ENCODE data around the gene HTD2.

Gene HTD2

DNA sequence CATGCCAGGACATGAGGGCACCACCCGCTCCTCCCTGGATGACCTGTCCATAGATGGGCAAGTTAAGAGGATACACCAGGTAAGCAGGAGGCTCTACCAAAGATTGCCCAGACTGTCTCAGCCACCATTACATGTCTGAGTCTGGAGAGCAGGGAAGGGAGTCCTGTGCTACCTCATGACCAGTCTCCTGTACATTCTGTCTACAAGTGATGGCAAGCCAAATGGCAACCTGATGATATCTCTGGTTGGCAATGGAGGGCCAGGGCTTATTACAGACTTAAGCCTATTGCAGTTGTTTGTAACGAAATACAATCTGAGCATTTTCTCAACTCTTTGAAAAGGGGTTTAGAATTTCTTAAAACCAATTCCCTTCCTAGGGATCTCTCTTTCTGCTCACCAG lies 37.0 kb upstream of the HTD2 start:
- Histone ChIP-seq H3F3A (ENCODE audit: insufficient read depth, low read length) (no peaks in the 10 kb centered on the region), H3K36me3 (replicated peaks; ENCODE audit: insufficient read depth, low read length) (no peaks in the 10 kb centered on the region), H3K27ac (ENCODE audit: low read length) (no peak overlapping the region)

DNA sequence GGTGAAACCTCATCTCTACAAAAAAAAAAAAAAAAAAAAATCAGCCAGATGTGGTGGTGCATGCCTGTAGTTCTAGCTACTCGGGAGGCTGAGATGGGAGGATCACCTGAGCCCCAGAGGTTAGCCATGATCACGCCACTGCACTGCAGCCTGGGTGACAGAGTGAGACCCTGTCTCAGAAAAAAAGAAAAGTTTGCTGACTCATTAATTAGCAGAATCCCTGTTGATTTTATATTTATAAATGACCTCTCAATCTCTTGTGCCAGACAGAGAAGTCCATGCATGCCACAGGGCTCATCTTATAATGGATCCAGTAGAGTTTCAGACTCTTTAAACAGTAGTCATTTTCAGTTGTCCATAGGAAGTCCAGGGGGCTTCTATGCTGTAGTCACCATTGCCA lies 35.8 kb upstream of the HTD2 start:
- no peaks in the 10 kb centered on the region for H4K20me1 ChIP-seq (ENCODE audit: insufficient read depth, low read length)
- H3K4me3 ChIP-seq (ENCODE audit: low read length): no peak overlapping the region
- H3K9me3 ChIP-seq (replicated peaks; ENCODE audit: insufficient read depth, low read length): no peaks in the 10 kb centered on the region
- no peaks in the 10 kb centered on the region for H3K36me3 ChIP-seq (replicated peaks; ENCODE audit: insufficient read depth, low read length)
- no peak overlapping the region for H3K27ac ChIP-seq (ENCODE audit: low read length)
- H2AFZ ChIP-seq (ENCODE audit: low read length): no peak overlapping the region
- no peaks in the 10 kb centered on the region for H3K4me1 ChIP-seq (ENCODE audit: low read length)
- H3K79me2 ChIP-seq (ENCODE audit: low read length): no peaks in the 10 kb centered on the region
- no peaks in the 10 kb centered on the region for H3K27me3 ChIP-seq (replicated peaks; ENCODE audit: insufficient read depth, low read length)
- no peak overlapping the region for H3K4me2 ChIP-seq (ENCODE audit: low read depth, low read length)
- H3K9me2 ChIP-seq (replicated peaks; ENCODE audit: insufficient read depth, low read length): no peaks in the 10 kb centered on the region
- TF ChIP-seq EZH2 (optimal IDR thresholded peaks at IDR 0.05; ENCODE audit: low read depth, low read length) (no peak), EZH2phosphoT487 (IDR thresholded peaks at IDR 0.05; ENCODE audit: low read length) (no peak)
- TF ChIP-seq, protein P1, sequence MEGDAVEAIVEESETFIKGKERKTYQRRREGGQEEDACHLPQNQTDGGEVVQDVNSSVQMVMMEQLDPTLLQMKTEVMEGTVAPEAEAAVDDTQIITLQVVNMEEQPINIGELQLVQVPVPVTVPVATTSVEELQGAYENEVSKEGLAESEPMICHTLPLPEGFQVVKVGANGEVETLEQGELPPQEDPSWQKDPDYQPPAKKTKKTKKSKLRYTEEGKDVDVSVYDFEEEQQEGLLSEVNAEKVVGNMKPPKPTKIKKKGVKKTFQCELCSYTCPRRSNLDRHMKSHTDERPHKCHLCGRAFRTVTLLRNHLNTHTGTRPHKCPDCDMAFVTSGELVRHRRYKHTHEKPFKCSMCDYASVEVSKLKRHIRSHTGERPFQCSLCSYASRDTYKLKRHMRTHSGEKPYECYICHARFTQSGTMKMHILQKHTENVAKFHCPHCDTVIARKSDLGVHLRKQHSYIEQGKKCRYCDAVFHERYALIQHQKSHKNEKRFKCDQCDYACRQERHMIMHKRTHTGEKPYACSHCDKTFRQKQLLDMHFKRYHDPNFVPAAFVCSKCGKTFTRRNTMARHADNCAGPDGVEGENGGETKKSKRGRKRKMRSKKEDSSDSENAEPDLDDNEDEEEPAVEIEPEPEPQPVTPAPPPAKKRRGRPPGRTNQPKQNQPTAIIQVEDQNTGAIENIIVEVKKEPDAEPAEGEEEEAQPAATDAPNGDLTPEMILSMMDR (IDR thresholded peaks at IDR 0.05; ENCODE audit: low read length): no peak
- DNase-seq: no peak
- no peaks in the 10 kb centered on the region for H3F3A ChIP-seq (ENCODE audit: insufficient read depth, low read length)
- no peak overlapping the region for H3K9ac ChIP-seq (ENCODE audit: low read length)

More for the DNA sequence above, 37.0 kb upstream of the HTD2 start:
- H3K4me1 ChIP-seq (ENCODE audit: low read length): no peaks in the 10 kb centered on the region
- TF ChIP-seq EZH2 (optimal IDR thresholded peaks at IDR 0.05; ENCODE audit: low read depth, low read length) (no peak), EZH2phosphoT487 (IDR thresholded peaks at IDR 0.05; ENCODE audit: low read length) (no peak)
- TF ChIP-seq, protein P1 (IDR thresholded peaks at IDR 0.05; ENCODE audit: low read length): no peak
- H3K9ac ChIP-seq (ENCODE audit: low read length): no peak overlapping the region
- no peak overlapping the region for H2AFZ ChIP-seq (ENCODE audit: low read length)
- no peak for DNase-seq
- no peaks in the 10 kb centered on the region for H3K79me2 ChIP-seq (ENCODE audit: low read length)
- no peaks in the 10 kb centered on the region for H3K27me3 ChIP-seq (replicated peaks; ENCODE audit: insufficient read depth, low read length)
- no peaks in the 10 kb centered on the region for H3K9me2 ChIP-seq (replicated peaks; ENCODE audit: insufficient read depth, low read length)
- no peak overlapping the region for H3K4me2 ChIP-seq (ENCODE audit: low read depth, low read length)
- no peaks in the 10 kb centered on the region for H3K9me3 ChIP-seq (replicated peaks; ENCODE audit: insufficient read depth, low read length)
- no peak overlapping the region for H3K4me3 ChIP-seq (ENCODE audit: low read length)
- H4K20me1 ChIP-seq (ENCODE audit: insufficient read depth, low read length): no peaks in the 10 kb centered on the region

DNA sequence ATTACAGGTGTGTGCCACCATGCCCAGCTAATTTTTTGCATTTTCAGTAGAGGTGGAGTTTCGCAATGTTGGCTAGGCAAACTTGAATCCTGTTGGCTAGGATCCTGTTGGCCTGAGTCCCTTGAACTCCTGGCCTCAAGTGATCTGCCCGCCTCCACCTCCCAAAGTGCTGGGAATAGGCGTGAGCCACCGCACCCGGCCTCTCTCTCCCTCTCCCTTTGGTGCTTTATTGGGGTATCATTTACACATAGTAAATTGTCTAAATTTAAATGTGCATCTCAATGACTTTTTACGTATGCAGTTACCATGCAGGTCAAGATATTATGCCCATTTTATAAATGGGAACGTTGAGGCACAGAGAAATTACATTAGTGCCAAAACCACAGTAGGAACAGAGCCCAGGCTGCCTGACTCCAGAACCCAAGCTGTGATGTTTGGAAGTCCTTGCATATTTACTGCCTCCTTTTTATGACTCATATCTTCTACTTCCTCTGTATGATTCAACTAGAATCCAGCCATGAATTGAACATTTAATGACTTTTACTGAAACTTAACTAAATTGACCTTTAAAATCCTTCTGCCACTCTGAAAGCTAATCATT lies 34.3 kb upstream of the HTD2 start:
- Histone ChIP-seq H3K9me3 (replicated peaks; ENCODE audit: insufficient read depth, low read length) (no peaks in the 10 kb centered on the region), H3K36me3 (replicated peaks; ENCODE audit: insufficient read depth, low read length) (no peaks in the 10 kb centered on the region), H3K4me3 (ENCODE audit: low read length) (no peak overlapping the region), H3K27me3 (replicated peaks; ENCODE audit: insufficient read depth, low read length) (no peaks in the 10 kb centered on the region), H3F3A (ENCODE audit: insufficient read depth, low read length) (no peaks in the 10 kb centered on the region), H4K20me1 (ENCODE audit: insufficient read depth, low read length) (no peaks in the 10 kb centered on the region), H2AFZ (ENCODE audit: low read length) (no peak overlapping the region), H3K4me2 (ENCODE audit: low read depth, low read length) (no peak overlapping the region), H3K27ac (ENCODE audit: low read length) (no peak overlapping the region), H3K9ac (ENCODE audit: low read length) (no peak overlapping the region), H3K4me1 (ENCODE audit: low read length) (no peaks in the 10 kb centered on the region), H3K79me2 (ENCODE audit: low read length) (no peaks in the 10 kb centered on the region), H3K9me2 (replicated peaks; ENCODE audit: insufficient read depth, low read length) (no peaks in the 10 kb centered on the region)
- TF ChIP-seq, protein P1 (IDR thresholded peaks at IDR 0.05; ENCODE audit: low read length): no peak
- no peak for TF ChIP-seq EZH2phosphoT487 (IDR thresholded peaks at IDR 0.05; ENCODE audit: low read length)
- no peak for TF ChIP-seq EZH2 (optimal IDR thresholded peaks at IDR 0.05; ENCODE audit: low read depth, low read length)
- no peak for DNase-seq
